Body of pancreas (tissue), 4 donors: ENCODE results near the gene ZC3H7A.

Source experiments
- CTCF ChIP-seq, 7 experiments: fragments of 450-650 bp in 4 of 7; fragments of 200-600 bp in 3 of 7; sonication (generic) in 3 of 7; IDR thresholded peaks; one replicate each; pipeline ENCODE4 v1.5.1; 2016 to 2019; ENCODE audit warnings: antibody characterized with exemption in 7 of 7
- POLR2A ChIP-seq, 3 donors: fragments of 450-650 bp; IDR thresholded peaks; one replicate each; pipeline ENCODE4 v1.6.1; 2016; ENCODE audit warnings: antibody characterized with exemption in 3 of 3, mild to moderate bottlenecking in 2 of 3

GRCh38 chr16:11742536-11743307 is 54.3 kb downstream of the ZC3H7A start, which contains the start of gene TXNDC11:
- TF ChIP-seq CTCF (IDR thresholded peaks at IDR 0.05) (peak in 1 of 7 experiments; percentile 1), POLR2A (IDR thresholded peaks at IDR 0.05) (peak; percentile 98 to 100 (median 98))
